CD8-positive, alpha-beta memory T cell (primary cell): Measurements from ENCODE around the gene CFAP20DC. TPM values are rescaled to one million over a fixed set of nuclear protein-coding genes. Genes with fewer than 3 reads are reported as not detected.
"Not testable (repeated sequence)": the region's sequence is repeated elsewhere in the genome, so short reads cannot be mapped to it uniquely, and the experiment has no call there.

Experiments used
- CTCF ChIA-PET: fragments of 350-600 bp; sonication (Branson Sonifier 250); formaldehyde crosslinking; loops from one replicate; lab custom pipeline; 2021; ENCODE audit warnings: antibody characterized with exemption; lab: Charles Lee
- POLR2A ChIA-PET: fragments of 350-600 bp; sonication (Branson Sonifier 250); formaldehyde crosslinking; loops from one replicate; lab custom pipeline; 2021; ENCODE audit warnings: antibody characterized with exemption; lab: Charles Lee
- DNase-seq, 5 donors: peaks; one replicate each; pipeline versions ENCODE4 v3.0.0 to v3.0.0-alpha.2; 2020 to 2022; ENCODE audit warnings: mixed read lengths in 1 of 5
- H3K27ac ChIP-seq: one replicate; pipeline ENCODE4 v1.7.0; 2013; ENCODE audit warnings: low read depth, mild to moderate bottlenecking, low read length, moderate library complexity
- H3K27me3 ChIP-seq: 2 replicates; pipeline ENCODE4 v1.7.0; 2013; ENCODE audit warnings: low read length, mild to moderate bottlenecking; ENCODE audit not compliant: insufficient read depth, poor library complexity, severe bottlenecking
- H3K36me3 ChIP-seq: 2 replicates; pipeline ENCODE4 v1.7.0; 2013; ENCODE audit warnings: mild to moderate bottlenecking, low read length, moderate library complexity; ENCODE audit not compliant: insufficient read depth
- H3K4me1 ChIP-seq: 2 replicates; pipeline ENCODE4 v1.7.0; 2013; ENCODE audit warnings: mild to moderate bottlenecking, low read length, moderate library complexity; ENCODE audit not compliant: insufficient read depth
- H3K4me3 ChIP-seq: 2 replicates; pipeline ENCODE4 v1.7.0; 2013; ENCODE audit warnings: mild to moderate bottlenecking, low read length
- H3K9me3 ChIP-seq: 2 replicates; pipeline ENCODE4 v1.7.0; 2013; ENCODE audit warnings: mild to moderate bottlenecking, low read length
- H3K27ac Mint-ChIP-seq, 8 donors: one replicate each; pipeline ENCODE4 v1.8.0; 2020 to 2021; ENCODE audit warnings: mixed read lengths in 8 of 8, mild to moderate bottlenecking in 6 of 8, inconsistent platforms in 3 of 8, moderate library complexity in 3 of 8
- H3K27me3 Mint-ChIP-seq, 2 donors: one replicate each; pipeline ENCODE4 v1.8.0; 2020 to 2021; ENCODE audit warnings: mixed read lengths in 2 of 2, mild to moderate bottlenecking in 1 of 2, moderate library complexity in 1 of 2
- H3K36me3 Mint-ChIP-seq, 3 donors: one replicate each; pipeline ENCODE4 v1.8.0; 2020 to 2021; ENCODE audit warnings: mixed read lengths in 3 of 3, inconsistent platforms in 1 of 3, mild to moderate bottlenecking in 1 of 3
- H3K4me1 Mint-ChIP-seq, 3 donors: one replicate each; pipeline ENCODE4 v1.8.0; 2020 to 2021; ENCODE audit warnings: mixed read lengths in 3 of 3, inconsistent platforms in 1 of 3, mild to moderate bottlenecking in 1 of 3
- H3K4me3 Mint-ChIP-seq, 7 donors: one replicate each; pipeline ENCODE4 v1.8.0; 2020 to 2021; ENCODE audit warnings: mixed read lengths in 7 of 7, mild to moderate bottlenecking in 6 of 7, moderate library complexity in 4 of 7, inconsistent platforms in 2 of 7
- H3K9me3 Mint-ChIP-seq, 5 donors: one replicate each; pipeline ENCODE4 v1.8.0; 2020 to 2022; ENCODE audit warnings: mixed read lengths in 5 of 5, mild to moderate bottlenecking in 3 of 5, moderate library complexity in 2 of 5, inconsistent platforms in 1 of 5
- polyA plus RNA-seq: library from polyadenylated mRNA; unstranded; fragments of 300-500 nt; fragmentation: Illumina TruSeq; gene quantifications from one replicate; pipeline ENCODE4 v1.2.3, GENCODE V29; 2021
- total RNA-seq, 2 experiments: library from RNA; stranded (reverse); gene quantifications; one replicate each; pipeline ENCODE4 v1.2.3, GENCODE V29; 2021

CFAP20DC gene
- total and polyA plus RNA-seq, 3 experiments from 2014 or later, result 1.00 to 1.8 TPM; not detected in 1

DNA sequence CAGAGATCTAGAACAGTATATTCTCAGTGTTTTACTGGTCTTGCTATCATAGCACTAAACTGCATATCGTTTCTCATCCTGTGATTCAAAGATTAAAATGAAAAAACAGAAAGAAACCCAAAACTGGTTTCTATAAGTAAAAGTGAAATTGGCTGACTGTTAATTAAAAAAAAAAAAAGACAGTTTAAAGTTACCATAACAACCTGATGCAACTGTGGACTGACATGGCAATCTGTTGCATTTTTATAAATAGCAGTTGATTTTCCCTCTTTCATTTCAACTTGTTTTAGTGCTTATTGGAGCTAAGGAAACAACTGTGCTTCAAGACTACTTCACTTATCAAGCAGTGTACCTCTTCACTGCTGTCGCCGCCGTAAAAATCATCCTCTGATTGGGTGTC lies 186.6 kb downstream of the CFAP20DC start:
- ChIA-PET CTCF (no interaction called here), POLR2A (no interaction called here)
- Histone ChIP-seq H3K27ac (no peak overlapping the region), H3K27me3 (peaks cover 3% of the 10 kb centered on the region), H3K9me3 (no peaks in the 10 kb centered on the region), H3K36me3 (no peaks in the 10 kb centered on the region), H3K4me3 (no peak overlapping the region), H3K4me1 (no peaks in the 10 kb centered on the region)
- Mint-ChIP-seq H3K36me3 (no peaks in the 10 kb centered on the region), H3K4me1 (no peaks in the 10 kb centered on the region), H3K9me3 (no peaks in the 10 kb centered on the region), H3K27ac (no peak overlapping the region), H3K27me3 (peaks cover 0 to 4% of the 10 kb centered on the region in 2 donors), H3K4me3 (no peak overlapping the region)
- no peak for DNase-seq

- no peak for DNase-seq
- H3K27me3 ChIP-seq, result no peaks in the 10 kb centered on the region
- no peak overlapping the region for H3K27ac ChIP-seq
- Mint-ChIP-seq H3K27me3 (peaks cover 0 to 4% of the 10 kb centered on the region in 2 donors), H3K36me3 (no peaks in the 10 kb centered on the region), H3K9me3 (peaks cover 0 to 2% (median 0%) of the 10 kb centered on the region in 5 donors), H3K4me1 (no peaks in the 10 kb centered on the region), H3K27ac (no peak overlapping the region), H3K4me3 (no peak overlapping the region)
- H3K36me3 ChIP-seq, result no peaks in the 10 kb centered on the region
- POLR2A ChIA-PET, result no interaction called here
- no peak overlapping the region for H3K4me3 ChIP-seq
- no peaks in the 10 kb centered on the region for H3K9me3 ChIP-seq
- CTCF ChIA-PET, result no interaction called here
- H3K4me1 ChIP-seq, result no peaks in the 10 kb centered on the region
Observed at GRCh38 chr3:58861551-58861950, 188.3 kb downstream of the CFAP20DC start.

GRCh38 chr3:58858126-58858525 lies 191.7 kb downstream of the CFAP20DC start:
- DNase-seq, result no peak
- peaks cover 0 to 2% (median 0%) of the 10 kb centered on the region in 5 donors for H3K9me3 Mint-ChIP-seq
- no peak overlapping the region for H3K4me3 Mint-ChIP-seq
- H3K36me3 ChIP-seq, result no peaks in the 10 kb centered on the region
- no peaks in the 10 kb centered on the region for H3K4me1 ChIP-seq
- no peaks in the 10 kb centered on the region for H3K27me3 Mint-ChIP-seq
- H3K27ac Mint-ChIP-seq, result no peak overlapping the region
- H3K27me3 ChIP-seq, result no peaks in the 10 kb centered on the region
- POLR2A ChIA-PET, result no interaction called here
- no peaks in the 10 kb centered on the region for H3K36me3 Mint-ChIP-seq
- no peaks in the 10 kb centered on the region for H3K9me3 ChIP-seq
- no peaks in the 10 kb centered on the region for H3K4me1 Mint-ChIP-seq
- no peak overlapping the region for H3K4me3 ChIP-seq
- no peak overlapping the region for H3K27ac ChIP-seq
- CTCF ChIA-PET, result no interaction called here

DNA sequence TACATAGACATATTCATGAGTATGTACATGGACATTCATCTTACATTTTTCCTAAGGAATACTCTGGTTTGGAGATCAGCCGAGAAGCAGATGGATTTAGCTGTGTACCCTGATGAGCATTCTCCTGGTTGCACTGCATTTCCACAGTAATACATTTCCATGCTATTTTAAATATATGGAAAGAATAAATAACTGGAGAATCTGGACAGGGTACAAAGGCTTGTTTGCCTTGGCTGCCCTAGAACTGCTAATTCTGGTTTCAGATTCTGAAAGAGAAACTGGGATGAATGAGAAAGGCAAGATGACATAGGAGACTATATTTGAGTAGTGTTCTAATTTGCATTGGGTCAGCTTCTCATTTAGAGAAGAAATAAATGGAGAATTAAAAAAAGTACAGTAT lies 192.4 kb downstream of the CFAP20DC start:
- H3K9me3 Mint-ChIP-seq, result peaks cover 0 to 2% (median 0%) of the 10 kb centered on the region in 5 donors
- no peaks in the 10 kb centered on the region for H3K27me3 ChIP-seq
- no peaks in the 10 kb centered on the region for H3K9me3 ChIP-seq
- no peak overlapping the region for H3K4me3 Mint-ChIP-seq
- no peak overlapping the region for H3K4me3 ChIP-seq
- no peak overlapping the region for H3K27ac ChIP-seq
- POLR2A ChIA-PET, result no interaction called here
- no peaks in the 10 kb centered on the region for H3K4me1 ChIP-seq
- no peak for DNase-seq
- no peak overlapping the region for H3K27ac Mint-ChIP-seq
- no peaks in the 10 kb centered on the region for H3K27me3 Mint-ChIP-seq
- CTCF ChIA-PET, result no interaction called here
- no peaks in the 10 kb centered on the region for H3K36me3 Mint-ChIP-seq
- no peaks in the 10 kb centered on the region for H3K4me1 Mint-ChIP-seq
- no peaks in the 10 kb centered on the region for H3K36me3 ChIP-seq

DNA sequence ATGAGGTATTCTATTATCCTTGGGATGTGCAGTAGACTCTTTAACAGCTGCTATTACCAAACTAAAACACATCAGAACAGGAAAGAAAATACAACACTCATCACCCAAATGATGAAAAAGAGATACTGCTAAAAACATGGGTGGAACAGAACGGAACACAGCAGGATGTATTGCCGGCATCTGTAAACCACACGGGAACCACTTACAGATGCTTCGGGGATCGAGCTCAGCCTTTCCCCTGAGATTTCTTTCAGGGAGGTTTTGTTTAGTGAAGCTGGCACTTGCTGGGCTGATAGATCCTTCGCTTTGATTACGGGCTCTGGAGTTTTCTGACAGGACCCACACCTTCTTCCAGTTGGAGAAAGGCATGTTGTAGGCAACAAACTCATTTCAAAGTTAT lies 201.0 kb downstream of the CFAP20DC start:
- Mint-ChIP-seq H3K4me3 (no peak overlapping the region), H3K27ac (no peak overlapping the region), H3K4me1 (no peaks in the 10 kb centered on the region), H3K27me3 (no peaks in the 10 kb centered on the region), H3K9me3 (peaks cover 0 to 8% (median 4%) of the 10 kb centered on the region in 5 donors), H3K36me3 (no peaks in the 10 kb centered on the region)
- Histone ChIP-seq H3K4me3 (no peak overlapping the region), H3K27me3 (no peaks in the 10 kb centered on the region), H3K36me3 (no peaks in the 10 kb centered on the region), H3K9me3 (no peaks in the 10 kb centered on the region), H3K27ac (no peak overlapping the region), H3K4me1 (no peaks in the 10 kb centered on the region)
- ChIA-PET POLR2A (no interaction called here), CTCF (no interaction called here)
- no peak for DNase-seq

DNA sequence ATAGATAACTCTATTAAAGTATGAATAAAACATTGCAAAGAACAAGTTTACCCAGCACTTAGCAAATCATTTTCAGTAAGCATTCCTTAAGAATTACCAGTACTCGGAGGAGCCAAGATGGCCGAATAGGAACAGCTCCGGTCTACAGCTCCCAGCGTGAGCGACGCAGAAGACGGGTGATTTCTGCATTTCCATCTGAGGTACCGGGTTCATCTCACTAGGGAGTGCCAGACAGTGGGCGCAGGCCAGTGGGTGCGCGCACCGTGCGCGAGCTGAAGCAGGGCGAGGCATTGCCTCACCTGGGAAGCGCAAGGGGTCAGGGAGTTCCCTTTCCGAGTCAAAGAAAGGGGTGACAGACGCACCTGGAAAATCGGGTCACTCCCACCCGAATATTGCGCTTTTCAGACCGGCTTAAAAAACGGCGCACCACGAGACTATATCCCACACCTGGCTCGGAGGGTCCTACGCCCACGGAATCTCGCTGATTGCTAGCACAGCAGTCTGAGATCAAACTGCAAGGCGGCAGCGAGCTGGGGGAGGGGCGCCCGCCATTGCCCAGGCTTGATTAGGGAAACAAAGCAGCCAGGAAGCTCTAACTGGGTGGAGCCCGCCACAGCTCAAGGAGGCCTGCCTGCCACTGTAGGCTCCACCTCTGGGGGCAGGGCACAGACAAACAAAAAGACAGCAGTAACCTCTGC lies 207.6 kb downstream of the CFAP20DC start:
- CTCF ChIA-PET, H3K4me1 ChIP-seq, H3K9me3 Mint-ChIP-seq: not testable (repeated sequence)

DNA sequence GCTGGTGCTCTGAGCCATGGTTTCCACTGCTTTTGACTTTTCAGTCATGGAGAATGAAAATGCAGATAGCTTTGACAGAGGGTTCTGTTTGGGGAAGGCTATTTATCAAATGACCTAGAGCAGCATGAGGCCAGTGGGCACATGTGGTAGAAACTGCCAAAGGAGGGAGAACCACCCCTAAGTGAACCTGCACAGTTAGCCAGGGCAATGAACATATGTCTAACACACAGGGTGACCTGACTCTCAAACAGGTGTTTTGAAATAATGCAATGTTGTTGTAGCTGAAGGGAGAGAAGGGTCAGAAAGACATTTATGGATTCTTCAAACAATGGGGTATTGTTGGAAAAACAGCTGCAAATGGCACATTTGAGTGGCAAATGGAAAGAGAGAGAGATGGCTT lies 208.9 kb downstream of the CFAP20DC start:
- ChIA-PET CTCF (no interaction called here), POLR2A (no interaction called here)
- Histone ChIP-seq H3K4me1 (no peaks in the 10 kb centered on the region), H3K4me3 (no peak overlapping the region), H3K27ac (no peak overlapping the region), H3K9me3 (no peaks in the 10 kb centered on the region), H3K36me3 (no peaks in the 10 kb centered on the region), H3K27me3 (no peaks in the 10 kb centered on the region)
- no peak overlapping the region for H3K4me3 Mint-ChIP-seq
- no peak for DNase-seq
- no peak overlapping the region for H3K27ac Mint-ChIP-seq
- no peaks in the 10 kb centered on the region for H3K36me3 Mint-ChIP-seq
- peaks cover 0 to 3% of the 10 kb centered on the region in 2 donors for H3K27me3 Mint-ChIP-seq
- H3K9me3 Mint-ChIP-seq, result no peaks in the 10 kb centered on the region
- H3K4me1 Mint-ChIP-seq, result no peaks in the 10 kb centered on the region

More for the DNA sequence above, 207.6 kb downstream of the CFAP20DC start:
- H3K4me1 Mint-ChIP-seq, POLR2A ChIA-PET, H3K9me3 ChIP-seq, DNase-seq, H3K27ac ChIP-seq, H3K4me3 Mint-ChIP-seq, H3K27me3 Mint-ChIP-seq, H3K36me3 ChIP-seq, H3K36me3 Mint-ChIP-seq, H3K27ac Mint-ChIP-seq, H3K27me3 ChIP-seq, H3K4me3 ChIP-seq: not testable (repeated sequence)

- H3K27me3 Mint-ChIP-seq, result peaks cover 0 to 3% of the 10 kb centered on the region in 2 donors
- no peaks in the 10 kb centered on the region for H3K9me3 Mint-ChIP-seq
- Histone ChIP-seq H3K4me1 (no peaks in the 10 kb centered on the region), H3K36me3 (no peaks in the 10 kb centered on the region), H3K9me3 (no peaks in the 10 kb centered on the region), H3K27ac (peak overlapping the region; percentile 1), H3K4me3 (no peak overlapping the region), H3K27me3 (no peaks in the 10 kb centered on the region)
- ChIA-PET POLR2A (no interaction called here), CTCF (no interaction called here)
- no peaks in the 10 kb centered on the region for H3K36me3 Mint-ChIP-seq
- no peak for DNase-seq
- no peaks in the 10 kb centered on the region for H3K4me1 Mint-ChIP-seq
- no peak overlapping the region for H3K4me3 Mint-ChIP-seq
- H3K27ac Mint-ChIP-seq, result no peak overlapping the region
Observed at GRCh38 chr3:58839964-58840363, 209.9 kb downstream of the CFAP20DC start.
